ENCODE results near the gene PHACTR1.

- TF ChIP-seq POLR2A (IDR thresholded peaks at IDR 0.05; ENCODE audit: low read depth, low read length) (no peak), POLR2AphosphoS5 (IDR thresholded peaks at IDR 0.05; ENCODE audit: low read depth, low read length) (no peak), TAF1 (IDR thresholded peaks at IDR 0.05; ENCODE audit: low read depth, low read length) (no peak), SPI1 (IDR thresholded peaks at IDR 0.05; ENCODE audit: low read depth, low read length) (no peak)
These were observed 449.7 kb downstream of the PHACTR1 start for GRCh38 chr6:13166269-13166668.

Measured in GM12891 (cell line).